Kidney tubule cell (primary cell): ENCODE results near the gene ACER2.
"Not testable (repeated sequence)": the region's sequence is repeated elsewhere in the genome, so short reads cannot be mapped to it uniquely, and the experiment has no call there.

Source experiments
- DNase-seq: peaks from one replicate; pipeline ENCODE4 v3.0.0-alpha.2; 2018; ENCODE audit warnings: low spot score

ACER2 gene

GRCh38 chr9:19408693-19409400, at the start of gene ACER2:
Gene ACER2 (plus strand): TSS chr9:19409009. CDS start chr9:19409085, 76 bp downstream.
- DNase-seq, result peak; percentile 93

- DNase-seq, result no peak
These were observed 39.7 kb upstream of the ACER2 start for GRCh38 chr9:19369107-19369506.

GRCh38 chr9:19371942-19372341, 36.9 kb upstream of the ACER2 start:
- no peak for DNase-seq

GRCh38 chr9:19372567-19372966, 36.2 kb upstream of the ACER2 start:
- no peak for DNase-seq

- DNase-seq, result no peak
These were observed 35.3 kb upstream of the ACER2 start for GRCh38 chr9:19373527-19373926.

- DNase-seq, result peak; percentile 31
These were observed 33.3 kb upstream of the ACER2 start for GRCh38 chr9:19375538-19375937.

- no peak for DNase-seq
These were observed 31.9 kb upstream of the ACER2 start for GRCh38 chr9:19376931-19377330.

- no peak for DNase-seq
These were observed 30.6 kb upstream of the ACER2 start for GRCh38 chr9:19378164-19378563.

GRCh38 chr9:19378647-19379046, 30.2 kb upstream of the ACER2 start:
- DNase-seq, result no peak

- DNase-seq, result peak; percentile 30
These were observed 29.5 kb upstream of the ACER2 start for GRCh38 chr9:19379283-19379682.

- no peak for DNase-seq
These were observed 29.1 kb upstream of the ACER2 start for GRCh38 chr9:19379697-19380046.

GRCh38 chr9:19380826-19381075, 28.1 kb upstream of the ACER2 start:
- DNase-seq, result no peak

- DNase-seq, result no peak
These were observed 27.2 kb upstream of the ACER2 start for GRCh38 chr9:19381656-19382055.

- not testable (repeated sequence) for DNase-seq
These were observed 23.6 kb upstream of the ACER2 start for GRCh38 chr9:19385212-19385611.

GRCh38 chr9:19385786-19386501, 22.9 kb upstream of the ACER2 start:
- no peak for DNase-seq

- no peak for DNase-seq
These were observed 22.2 kb upstream of the ACER2 start for GRCh38 chr9:19386502-19387044.

- DNase-seq, result no peak
These were observed 21.5 kb upstream of the ACER2 start for GRCh38 chr9:19387317-19387716.

GRCh38 chr9:19389539-19389938, 19.3 kb upstream of the ACER2 start:
- not testable (repeated sequence) for DNase-seq

GRCh38 chr9:19397845-19398244, 11.0 kb upstream of the ACER2 start:
- peak; percentile 5 for DNase-seq

- DNase-seq, result not testable (repeated sequence)
These were observed 5.6 kb upstream of the ACER2 start for GRCh38 chr9:19403231-19403630.

- DNase-seq, result peak; percentile 3
These were observed 4.3 kb upstream of the ACER2 start for GRCh38 chr9:19404283-19405075.

- DNase-seq, result no peak
These were observed 3.0 kb upstream of the ACER2 start for GRCh38 chr9:19405771-19406170.

- DNase-seq, result no peak
These were observed 505 bp upstream of the ACER2 start for GRCh38 chr9:19408316-19408692.
